DOHH2 (cell line): Measurements from ENCODE around the gene ABCC8.

Experiments
- H3F3A ChIP-seq: fragments of 200-600 bp; sonication (generic), shearing (Covaris generic); 2 replicates; pipeline ENCODE4 v1.6.0; 2016; ENCODE audit warnings: antibody characterized with exemption, mild to moderate bottlenecking; ENCODE audit not compliant: control insufficient read depth, insufficient read depth
- H3K27ac ChIP-seq: fragments of 200-600 bp; sonication (generic); 2 replicates; pipeline ENCODE4 v1.5.1; 2014; ENCODE audit warnings: low read depth, mild to moderate bottlenecking, low read length, moderate library complexity
- H3K27me3 ChIP-seq: fragments of 200-600 bp; sonication (generic); 2 replicates; pipeline ENCODE4 v1.6.1; 2014; ENCODE audit warnings: mild to moderate bottlenecking, low read length, mixed read lengths; ENCODE audit not compliant: control insufficient read depth
- H3K36me3 ChIP-seq: fragments of 200-600 bp; sonication (generic); 2 replicates; pipeline ENCODE4 v1.6.1; 2014; ENCODE audit warnings: mild to moderate bottlenecking, low read length, moderate library complexity, mixed read lengths; ENCODE audit not compliant: control insufficient read depth
- H3K4me1 ChIP-seq: fragments of 200-600 bp; sonication (generic); 2 replicates; pipeline ENCODE4 v1.6.1; 2014; ENCODE audit warnings: mild to moderate bottlenecking, low read length, mixed read lengths; ENCODE audit not compliant: control insufficient read depth
- H3K4me2 ChIP-seq: fragments of 200-600 bp; sonication (generic); 2 replicates; pipeline ENCODE4 v1.6.0; 2014; ENCODE audit warnings: mild to moderate bottlenecking, low read length, moderate library complexity
- H3K4me3 ChIP-seq: fragments of 200-600 bp; sonication (generic); 2 replicates; pipeline ENCODE4 v1.5.1; 2014; ENCODE audit warnings: mild to moderate bottlenecking, low read length, mixed read lengths
- H3K79me2 ChIP-seq: fragments of 200-600 bp; sonication (generic); 2 replicates; pipeline ENCODE4 v1.6.1; 2014; ENCODE audit warnings: mild to moderate bottlenecking, low read length, mixed read lengths; ENCODE audit not compliant: control insufficient read depth
- H3K9me2 ChIP-seq: fragments of 200-600 bp; sonication (generic); replicated peaks from 2 replicates; pipeline ENCODE4 v1.6.1; 2014; ENCODE audit warnings: mild to moderate bottlenecking, low read length, mixed read lengths; ENCODE audit not compliant: control insufficient read depth
- H3K9me3 ChIP-seq: fragments of 200-600 bp; sonication (generic); 2 replicates; pipeline ENCODE4 v1.6.1; 2014; ENCODE audit warnings: antibody characterized with exemption, low read length, mixed read lengths; ENCODE audit not compliant: control insufficient read depth, insufficient read depth
- H4K20me1 ChIP-seq: fragments of 200-600 bp; sonication (generic); 2 replicates; pipeline ENCODE4 v1.6.0; 2014; ENCODE audit warnings: low read depth, mild to moderate bottlenecking, antibody characterized with exemption, low read length, moderate library complexity; ENCODE audit not compliant: control insufficient read depth, insufficient read depth
- CTCF ChIP-seq: fragments of 200-600 bp; sonication (generic); IDR thresholded peaks from one replicate; pipeline ENCODE4 v1.5.1; 2014; ENCODE audit warnings: antibody characterized with exemption, mild to moderate bottlenecking, low read depth, low read length; ENCODE audit not compliant: poor library complexity, severe bottlenecking
- EZH2phosphoT487 ChIP-seq: fragments of 200-600 bp; sonication (generic); IDR thresholded peaks from 2 replicates; pipeline ENCODE4 v1.6.1; 2017; ENCODE audit warnings: borderline replicate concordance, mild to moderate bottlenecking, antibody characterized with exemption, low read length, moderate library complexity, mixed read lengths

Gene ABCC8

GRCh38 chr11:17462940-17463339 is 13.7 kb downstream of the ABCC8 start:
- Histone ChIP-seq H3K4me3 (no peak overlapping the region), H3K9me3 (no peaks in the 10 kb centered on the region), H3K4me1 (no peaks in the 10 kb centered on the region), H3K9me2 (no peaks in the 10 kb centered on the region), H4K20me1 (no peaks in the 10 kb centered on the region), H3F3A (no peaks in the 10 kb centered on the region), H3K27ac (no peak overlapping the region), H3K27me3 (no peaks in the 10 kb centered on the region; the same call in 1 of the 2 replicates), H3K79me2 (no peaks in the 10 kb centered on the region), H3K36me3 (no peaks in the 10 kb centered on the region), H3K4me2 (no peak overlapping the region)
- TF ChIP-seq CTCF: no peak
- TF ChIP-seq EZH2phosphoT487: no peak

GRCh38 chr11:17460406-17460805 is 16.2 kb downstream of the ABCC8 start:
- peaks cover 13% of the 10 kb centered on the region for H3K27me3 ChIP-seq
- H3K4me1 ChIP-seq: no peaks in the 10 kb centered on the region
- no peaks in the 10 kb centered on the region for H4K20me1 ChIP-seq
- no peak overlapping the region for H3K4me3 ChIP-seq
- no peak overlapping the region for H3K27ac ChIP-seq
- H3K4me2 ChIP-seq: no peak overlapping the region
- H3K36me3 ChIP-seq: no peaks in the 10 kb centered on the region
- H3K79me2 ChIP-seq: no peaks in the 10 kb centered on the region
- no peaks in the 10 kb centered on the region for H3K9me2 ChIP-seq
- no peaks in the 10 kb centered on the region for H3K9me3 ChIP-seq
- no peaks in the 10 kb centered on the region for H3F3A ChIP-seq
- TF ChIP-seq EZH2phosphoT487 (no peak), CTCF (no peak)

GRCh38 chr11:17459236-17459896 is 17.3 kb downstream of the ABCC8 start:
- no peaks in the 10 kb centered on the region for H3K36me3 ChIP-seq
- H3K27me3 ChIP-seq: peaks cover 13% of the 10 kb centered on the region
- no peak overlapping the region for H3K4me2 ChIP-seq

More at GRCh38 chr11:17459236-17459896, 17.3 kb downstream of the ABCC8 start:
- H3K9me2 ChIP-seq: no peaks in the 10 kb centered on the region
- no peak overlapping the region for H3K27ac ChIP-seq
- no peaks in the 10 kb centered on the region for H3K79me2 ChIP-seq
- H3K4me1 ChIP-seq: no peaks in the 10 kb centered on the region
- H3F3A ChIP-seq: no peaks in the 10 kb centered on the region
- H3K9me3 ChIP-seq: no peaks in the 10 kb centered on the region
- H4K20me1 ChIP-seq: no peaks in the 10 kb centered on the region
- no peak overlapping the region for H3K4me3 ChIP-seq
- no peak for TF ChIP-seq EZH2phosphoT487
- no peak for TF ChIP-seq CTCF
